ENCODE results near the gene PM20D1.

PM20D1 gene

DNA sequence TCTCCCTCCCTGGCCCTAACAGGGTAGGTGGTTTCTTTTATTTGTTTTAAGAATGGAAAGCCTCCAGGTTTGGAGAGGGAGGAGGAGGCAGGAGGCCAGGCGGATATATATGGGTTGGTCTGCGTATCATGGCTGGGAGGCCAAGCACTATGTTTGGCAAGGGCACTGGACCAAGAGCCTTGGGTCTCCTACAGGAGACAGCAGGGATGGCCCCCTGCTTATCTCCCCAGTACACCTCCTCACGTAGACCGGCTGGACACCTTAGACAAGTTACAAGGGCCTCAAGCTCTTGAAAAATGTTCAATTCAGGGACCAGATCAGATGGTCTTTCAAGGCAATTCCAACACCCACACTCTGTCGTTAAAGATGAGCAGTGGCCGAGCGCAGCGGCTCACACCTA, 47.9 kb downstream of the PM20D1 start:
- no peak for DNase-seq

- no peak for DNase-seq
Observed at GRCh38 chr1:205800981-205801703, 48.8 kb downstream of the PM20D1 start.

DNA sequence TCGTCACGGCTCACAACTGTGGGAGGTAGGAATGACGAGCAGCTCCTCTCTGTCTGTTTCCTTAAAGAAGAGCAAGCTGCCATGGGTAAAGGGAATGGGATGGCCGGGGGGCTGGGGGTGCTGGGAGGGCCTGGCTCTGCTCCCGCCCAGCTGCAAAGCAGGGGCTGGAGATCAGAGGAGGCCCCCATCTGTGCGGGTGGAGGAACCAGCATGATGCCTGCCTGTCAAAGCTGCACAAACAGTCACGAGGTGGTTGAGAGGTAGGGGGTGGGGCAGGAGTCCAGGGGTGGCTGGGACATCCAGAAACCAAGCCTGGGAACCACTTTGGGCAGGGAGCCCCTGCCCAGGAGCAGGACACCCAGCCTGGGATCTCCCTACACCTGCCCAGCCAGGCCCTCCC, 49.5 kb downstream of the PM20D1 start:
- no peak for DNase-seq

GRCh38 chr1:205798577-205798976, 51.4 kb downstream of the PM20D1 start:
- DNase-seq = no peak

DNA sequence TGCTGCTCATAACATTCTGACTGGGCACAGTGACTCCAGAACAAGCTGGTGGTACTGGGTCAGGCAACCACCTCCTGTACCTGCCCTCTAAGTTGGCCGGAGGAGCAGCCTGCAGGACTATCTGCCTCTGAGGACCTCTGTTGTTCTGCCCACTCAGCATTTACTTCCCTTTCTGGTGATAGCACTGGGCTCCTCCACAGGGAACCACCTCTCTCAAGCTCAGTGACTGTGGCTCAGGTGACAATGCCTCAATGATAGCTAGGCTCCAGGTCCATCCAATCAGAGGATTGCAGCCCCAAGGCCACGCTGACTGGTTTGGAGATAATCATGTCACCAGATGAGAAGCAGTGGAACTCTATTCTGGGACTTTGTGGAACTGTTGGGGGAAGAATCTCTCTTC, 52.8 kb downstream of the PM20D1 start:
- DNase-seq = no peak

- DNase-seq = no peak
Observed at GRCh38 chr1:205794011-205794730, 55.8 kb downstream of the PM20D1 start.

GRCh38 chr1:205792961-205793673, 56.8 kb downstream of the PM20D1 start:
- no peak for DNase-seq

DNA sequence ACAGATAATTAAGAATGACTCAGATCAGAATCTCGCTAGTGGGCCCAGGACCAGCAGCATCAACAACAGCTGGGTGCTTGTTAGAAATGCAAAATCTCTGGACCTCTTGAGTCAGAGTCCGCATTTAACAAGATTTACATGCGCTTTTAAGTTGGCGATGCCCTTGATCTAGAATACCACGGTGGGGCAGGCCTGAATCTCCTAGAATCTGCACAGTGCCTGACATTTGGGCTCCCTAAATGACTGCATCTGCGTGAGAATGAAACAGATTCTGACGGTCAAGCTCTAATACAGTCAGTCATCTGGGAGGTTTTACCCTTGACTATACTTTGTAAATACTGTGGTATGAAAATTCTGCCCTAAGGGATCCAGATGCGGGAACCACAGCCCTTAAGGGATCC, 57.5 kb downstream of the PM20D1 start:
- DNase-seq = no peak

DNA sequence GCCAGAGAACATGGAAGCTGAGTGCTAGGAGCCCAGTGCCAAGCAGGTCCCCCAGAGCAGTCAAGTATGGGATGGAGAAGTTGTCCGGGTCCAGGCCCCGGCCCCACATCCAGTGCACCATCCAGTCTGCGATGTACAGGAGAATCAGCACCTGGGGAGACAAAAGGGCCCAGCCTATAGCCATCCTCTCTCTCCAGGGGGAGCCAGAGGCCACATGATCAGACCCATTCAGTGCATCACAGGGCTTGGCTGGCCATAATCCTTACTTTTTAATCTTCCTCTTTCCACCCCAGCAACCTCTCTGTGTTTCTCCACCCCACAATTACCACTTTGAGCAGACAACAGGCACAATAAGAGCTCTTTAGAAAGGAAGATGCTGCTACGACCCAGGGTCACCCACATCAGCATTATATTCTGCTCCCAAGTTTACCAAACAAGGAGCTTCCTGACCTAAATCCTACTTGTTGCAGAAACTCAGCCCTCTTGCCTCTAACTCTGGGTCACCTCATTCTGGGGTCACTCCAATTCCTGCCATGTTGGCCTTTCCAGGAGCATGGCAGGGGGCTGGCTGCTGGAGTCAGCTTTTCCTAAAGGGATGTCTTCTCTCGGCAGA, 58.3 kb downstream of the PM20D1 start:
- peak; percentile 63 for DNase-seq

DNA sequence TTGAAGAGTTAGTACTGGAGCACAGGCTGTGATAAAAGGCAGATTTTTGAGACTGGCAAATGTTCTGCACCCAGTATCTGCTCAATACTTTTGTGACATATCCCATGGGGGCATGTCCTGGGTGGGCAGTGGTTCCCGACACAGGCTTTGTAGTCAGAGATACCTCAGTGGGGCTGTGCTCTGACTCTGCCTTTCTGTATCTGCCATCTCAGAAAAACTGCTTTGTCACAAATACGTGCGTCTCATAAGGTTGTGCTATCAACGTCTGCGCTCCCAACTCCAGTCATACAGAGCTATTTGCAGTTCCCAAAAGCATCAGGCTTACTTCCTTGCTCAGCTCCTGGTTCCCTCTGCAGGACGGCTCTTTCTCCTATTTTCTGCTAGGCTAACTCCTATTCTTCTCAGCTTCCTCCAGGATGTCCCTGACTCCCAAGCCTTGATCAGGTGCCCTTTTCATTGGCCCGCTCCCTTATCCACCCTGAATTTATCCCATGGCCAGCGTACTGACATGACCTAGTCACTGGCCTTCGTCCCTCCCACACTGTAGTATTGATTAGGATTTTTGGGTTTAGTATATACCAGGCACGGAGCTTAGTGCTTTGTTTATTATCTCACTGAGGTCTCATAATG, 62.5 kb downstream of the PM20D1 start:
- DNase-seq = no peak

DNA sequence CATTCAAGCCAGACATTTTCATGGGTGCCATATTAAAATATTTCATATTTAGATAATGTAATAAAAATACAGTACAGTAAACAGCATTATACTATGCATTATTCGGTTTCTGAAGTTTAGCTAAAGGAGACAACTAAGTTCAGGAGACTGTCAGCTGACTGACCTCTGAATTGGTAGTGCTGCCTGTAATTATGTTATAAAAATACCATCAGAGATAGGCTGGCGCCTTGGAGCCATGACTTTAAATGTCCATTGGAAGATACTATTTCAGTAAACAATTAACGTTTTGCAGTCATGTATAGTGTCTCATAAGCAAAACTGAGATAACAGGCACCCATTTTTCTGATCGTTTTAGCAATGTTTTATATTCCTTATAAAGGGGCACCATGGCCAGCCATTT, 63.3 kb downstream of the PM20D1 start:
- DNase-seq = no peak

GRCh38 chr1:205785446-205785845, 64.5 kb downstream of the PM20D1 start:
- no peak for DNase-seq

GRCh38 chr1:205783904-205784303, 66.0 kb downstream of the PM20D1 start:
- DNase-seq = no peak

GRCh38 chr1:205783433-205783795, 66.5 kb downstream of the PM20D1 start:
- DNase-seq = no peak

DNA sequence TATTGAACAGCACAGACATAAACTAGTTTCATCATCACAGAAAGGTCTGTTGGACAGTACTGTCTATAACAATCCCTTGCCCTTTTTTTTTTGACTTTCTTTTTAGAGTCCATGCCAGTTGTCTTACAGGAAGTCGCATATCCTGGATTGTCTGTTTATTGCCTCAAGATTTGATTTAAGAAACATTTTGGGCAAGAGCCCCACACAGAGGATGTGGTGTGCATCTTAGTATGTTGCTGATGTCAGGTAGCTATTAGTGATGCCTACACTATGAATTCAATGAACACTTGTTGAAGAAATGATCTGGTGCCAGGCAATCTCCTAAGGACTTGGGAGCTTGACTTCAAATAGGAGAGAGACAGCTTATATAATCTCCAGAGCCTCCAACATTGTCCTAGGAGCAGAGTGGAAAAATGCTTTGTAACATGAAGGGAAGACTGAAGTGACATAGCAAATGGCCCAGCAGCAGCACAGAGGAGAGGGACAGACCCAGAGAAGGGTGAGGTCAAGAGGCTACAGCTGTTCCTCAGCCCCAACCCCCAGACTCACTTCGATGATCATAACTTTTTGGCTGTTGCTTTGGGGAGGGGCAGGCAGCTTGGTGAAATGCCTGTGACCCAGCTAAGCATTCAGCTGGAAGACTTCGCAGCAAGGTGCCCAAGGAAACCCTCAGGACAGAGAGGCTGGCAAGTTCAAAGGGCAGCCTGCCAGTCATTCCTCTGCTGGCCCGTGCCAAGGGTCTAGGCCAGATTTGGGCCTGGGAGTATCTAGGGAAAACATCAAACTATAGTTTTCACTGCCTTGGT, 67.1 kb downstream of the PM20D1 start:
- no peak for DNase-seq

DNA sequence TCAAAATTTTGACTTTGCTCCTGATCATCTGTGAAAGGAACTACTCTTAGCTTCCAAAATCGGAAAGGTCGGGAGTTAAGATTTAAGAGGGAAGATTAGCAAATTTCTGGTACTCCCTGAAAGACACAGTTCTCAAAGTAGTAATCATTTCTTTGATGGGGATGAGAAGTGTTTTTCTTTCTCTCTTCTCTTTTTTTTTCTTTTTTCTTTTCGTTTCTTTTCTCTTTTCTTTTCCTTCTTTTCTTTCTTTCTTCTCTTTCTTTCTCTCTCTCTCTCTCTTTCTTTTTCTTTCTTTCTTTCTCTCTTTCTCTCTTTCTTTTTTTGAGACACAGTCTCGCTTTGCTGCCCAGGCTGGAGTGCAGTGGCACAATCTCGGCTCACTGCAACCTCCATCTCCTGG, 69.6 kb downstream of the PM20D1 start:
- no peak for DNase-seq

Measured in activated CD8-positive, alpha-beta memory T cell treated with anti-CD3 and anti-CD28 coated beads, Interleukin-2, amount 50 U/mL, for 4 hours (primary cell).